K562 (cell line): ENCODE data around the gene YBX2. TPM values are rescaled to one million over a fixed set of nuclear protein-coding genes. Genes with fewer than 3 reads are reported as not detected.
A peak's percentile ranks its signal among the peaks of the same experiment; 100 is the strongest.

Experiments
- ATAC-seq: fragments of 200-7000 bp; cut with Tn5 transposase; 3 replicates; pipeline ENCODE4 v1.9.1; 2020; ENCODE audit warnings: moderate library complexity
- Bru-seq: library from RNA; stranded (reverse); fragments of 400-500 nt; gene quantifications from one replicate; lab custom pipeline; 2021; lab: Mats Ljungman, UMichigan
- BruChase-seq, 2 experiments: library from RNA; stranded (reverse); fragments of 400-500 nt; gene quantifications; one replicate each; lab custom pipeline; 2021; lab: Mats Ljungman, UMichigan
- BruUV-seq: library from RNA; stranded (reverse); fragments of 400-500 nt; replicated peaks from 2 replicates; lab custom pipeline; 2021; lab: Mats Ljungman, UMichigan
- CTCF ChIA-PET: fragments of 300-600 bp; formaldehyde crosslinking; extraction: SDS; loops from one replicate; lab custom pipeline; 2021; ENCODE audit warnings: low intra/inter-chr PET ratio; lab: Yijun Ruan, JAX
- POLR2A ChIA-PET: fragments of 300-600, 350-650 bp; sonication (Branson Sonifier 250); formaldehyde crosslinking; extraction: SDS; loops from one replicate; lab custom pipeline; 2021; ENCODE audit warnings: antibody characterized with exemption, inconsistent platforms; lab: Yijun Ruan, JAX
- DNase-seq, 4 experiments: peaks; one replicate each; pipeline versions ENCODE4 v3.0.0 to v3.0.0-alpha.2; 2011 to 2018; ENCODE audit warnings: low spot score in 3 of 4, mixed read lengths in 3 of 4; ENCODE audit errors: extremely low read depth in 1 of 4
- FAIRE-seq: peaks from 2 replicates; lab custom pipeline; 2011; peaks lifted over from hg19 to GRCh38; lab: Jason Lieb, UNC
- H2AFZ ChIP-seq: 2 replicates; pipeline ENCODE4 v1.6.0; 2011; ENCODE audit warnings: low read depth, low read length, control low read depth, inconsistent platforms
- H3K27ac ChIP-seq: fragments of 200-600 bp; 3 replicates; pipeline ENCODE4 v1.8.0; 2011; ENCODE audit warnings: low read depth, mild to moderate bottlenecking, control low read depth, inconsistent platforms, low read length, moderate library complexity, mixed read lengths; ENCODE audit errors: extremely low read depth
- H3K27me3 ChIP-seq, 2 experiments: fragments of 300-600 bp in 1 of 2; 2 replicates in 1 of 2; 3 replicates in 1 of 2; pipeline versions ENCODE4 v1.6.0 to v1.8.0; 2011; ENCODE audit warnings: inconsistent platforms in 2 of 2, low read length in 2 of 2, mild to moderate bottlenecking in 1 of 2, mixed read lengths in 1 of 2, moderate library complexity in 1 of 2; ENCODE audit not compliant: control insufficient read depth in 2 of 2, insufficient read depth in 2 of 2
- H3K36me3 ChIP-seq: fragments of 300-600 bp; 3 replicates; pipeline ENCODE4 v1.8.0; 2011; ENCODE audit warnings: mild to moderate bottlenecking, low read length, inconsistent platforms; ENCODE audit not compliant: control insufficient read depth, insufficient read depth
- H3K4me1 ChIP-seq, 2 experiments: fragments of 200-600 bp in 1 of 2; replicated peaks in 1 of 2; 2 replicates in 1 of 2; 3 replicates in 1 of 2; pipeline versions ENCODE4 v1.5.1 to v1.8.0; 2011; ENCODE audit warnings: inconsistent platforms in 2 of 2, low read length in 2 of 2, mild to moderate bottlenecking in 1 of 2, mixed read lengths in 1 of 2, moderate library complexity in 1 of 2; ENCODE audit not compliant: control insufficient read depth in 2 of 2, insufficient read depth in 2 of 2
- H3K4me2 ChIP-seq: 2 replicates; pipeline ENCODE4 v1.6.1; 2011; ENCODE audit warnings: low read length, control low read depth, inconsistent platforms, mixed read lengths; ENCODE audit not compliant: insufficient read depth
- H3K4me3 ChIP-seq: fragments of 200-600 bp; sonication (generic), shearing (Covaris generic); 2 replicates; pipeline ENCODE4 v1.5.1; 2016; ENCODE audit warnings: control low read depth, inconsistent platforms
- H3K79me2 ChIP-seq: fragments of 200-600 bp; 3 replicates; pipeline ENCODE4 v1.8.0; 2011; ENCODE audit warnings: low read length, inconsistent platforms; ENCODE audit not compliant: control insufficient read depth, insufficient read depth
- H3K9ac ChIP-seq, 2 experiments: 2 replicates each; pipeline versions ENCODE4 v1.6.0 to v1.6.1; 2011; ENCODE audit warnings: low read depth in 2 of 2, low read length in 2 of 2, control low read depth in 1 of 2, inconsistent platforms in 1 of 2, mild to moderate bottlenecking in 1 of 2, mixed read lengths in 1 of 2; ENCODE audit not compliant: insufficient read depth in 1 of 2
- H3K9me1 ChIP-seq: one replicate; pipeline ENCODE4 v1.6.0; 2011; ENCODE audit warnings: inconsistent platforms, mild to moderate bottlenecking, low read length, moderate library complexity; ENCODE audit not compliant: control insufficient read depth, insufficient read depth
- H3K9me3 ChIP-seq: replicated peaks from 2 replicates; pipeline ENCODE4 v1.5.1; 2011; ENCODE audit warnings: low read depth, low read length, inconsistent platforms; ENCODE audit not compliant: control insufficient read depth, insufficient read depth
- H4K20me1 ChIP-seq: replicated peaks from 2 replicates; pipeline ENCODE4 v1.6.1; 2011; ENCODE audit warnings: low read length, inconsistent platforms, mixed read lengths; ENCODE audit not compliant: control insufficient read depth, insufficient read depth
- KDM5B ChIP-seq: fragments of 200-600 bp; sonication (generic); IDR thresholded peaks from 2 replicates; pipeline ENCODE4 v1.6.1; 2012; ENCODE audit warnings: low read depth, mild to moderate bottlenecking, moderate library complexity, low read length, control low read depth, inconsistent platforms; ENCODE audit not compliant: insufficient replicate concordance
- WGBS: fragments of 100-300 bp; shearing (Covaris generic); methylation state at CpG from one replicate; pipeline ENCODE4 v1.1.6; 2016; ENCODE audit warnings: low coverage, mixed read lengths; ENCODE audit not compliant: insufficient coverage; ENCODE audit errors: missing lambda C conversion rate; 5-methylcytosine and 5-hydroxymethylcytosine counted together
- in situ Hi-C: fragments of 300-500 bp; cut with MboI; formaldehyde crosslinking; loops from 4 replicates; pipeline ENCODE4 v1.15.0; 2018; ENCODE audit warnings: inconsistent platforms, mixed read lengths
- intact Hi-C: fragments of 100-400 bp; cut with micrococcal nuclease; formaldehyde crosslinking; loops from 2 replicates; pipeline ENCODE4 v1.14.2; 2022
- long read RNA-seq, 3 experiments: library from polyadenylated mRNA in 2 of 3; library from RNA in 1 of 3; unstranded in 2 of 3; stranded (forward) in 1 of 3; transcript quantifications; one replicate each; pipeline ENCODE4 v2.0.0, GENCODE V29; 2019 to 2022
- polyA minus RNA-seq, 3 experiments: library from RNA; depleted of rRNA, polyadenylated mRNA; stranded (reverse); fragments of >200 nt; gene quantifications; 2 replicates each; pipeline ENCODE4 v1.2.3, GENCODE V29; 2011
- polyA plus RNA-seq, 8 experiments: library from polyadenylated mRNA; depleted of rRNA in 4 of 8; stranded (reverse) in 5 of 8; unstranded in 3 of 8; fragments of >200 nt; fragmentation: Nextera tagmentation in 2 of 8; fragmentation: Illumina TruSeq in 1 of 8; extraction: Ambion mirVana in 2 of 8; extraction: Trizol in 1 of 8; gene quantifications; 2 replicates each; pipeline versions ENCODE4 v1.2.1 to v1.2.3, GENCODE V29; 2011 to 2014; ENCODE audit warnings: inconsistent platforms in 1 of 8, missing spikeins in 1 of 8
- total RNA-seq, 7 experiments: library from RNA; depleted of rRNA in 6 of 7; stranded (reverse); fragments of >200 nt in 6 of 7; fragmentation: Illumina TruSeq in 2 of 7; extraction: Trizol in 2 of 7; gene quantifications; 2 replicates each; pipeline versions ENCODE4 v1.2.1 to v1.2.3, GENCODE V29; 2011 to 2021; ENCODE audit warnings: low replicate concordance in 1 of 7
- TF ChIP-seq, protein P1 (sequence below): sonication (generic); formaldehyde crosslinking; IDR thresholded peaks from 2 replicates; pipeline ENCODE4 v1.5.0; 2020; ENCODE audit warnings: missing genetic modification reagents

The YBX2 gene
- total RNA-seq (2011; cell fraction: chromatin; rRNA removed; ENCODE audit: low replicate concordance): 0.18 and 0.39 TPM in 2 replicates
- total RNA-seq (2011; cell fraction: nucleolus; rRNA removed): not detected in 2 replicates
- 0.15 TPM in 1 of 2 replicates, not detected in the other for total RNA-seq (2011; cell fraction: nucleoplasm; rRNA removed)
- 0.12 and 0.59 TPM in 2 replicates for total RNA-seq (2014; rRNA removed)
- not detected in 2 replicates for total RNA-seq (2014; rRNA removed; fragmentation: Illumina TruSeq; extraction: Trizol)
- total RNA-seq (2015; rRNA removed; fragmentation: Illumina TruSeq; extraction: Trizol): not detected in 2 replicates
- total RNA-seq (2021): 0.20 and 0.27 TPM in 2 replicates
- polyA plus RNA-seq (2011; rRNA removed): not detected in 2 replicates
- polyA plus RNA-seq (2011; cell fraction: cytosol; rRNA removed): 0.04 and 0.13 TPM in 2 replicates
- polyA plus RNA-seq (2011; cell fraction: nucleus; rRNA removed): 0.17 TPM in 1 of 2 replicates, not detected in the other
- polyA plus RNA-seq (2012): 0.08 TPM in 1 of 2 replicates, not detected in the other
- polyA plus RNA-seq (2014; fragmentation: Illumina TruSeq; extraction: Trizol): not detected in 2 replicates
- not detected for polyA plus RNA-seq (2014; fragmentation: Nextera tagmentation; extraction: Ambion mirVana)
- 0.03 TPM in 1 of 2 replicates, not detected in the other for polyA plus RNA-seq (2014; rRNA removed)
- polyA minus RNA-seq (2011; rRNA and poly(A)+ RNA removed): not detected in 2 replicates
- not detected in 2 replicates for polyA minus RNA-seq (2011; cell fraction: cytosol; rRNA and poly(A)+ RNA removed)
- polyA minus RNA-seq (2011; cell fraction: nucleus; rRNA and poly(A)+ RNA removed): not detected in 2 replicates
- Bru-seq, nascent RNA: not detected
- not detected for BruChase-seq, experiment 1, labeled RNA remaining after a 2-hour chase
- not detected for BruChase-seq, experiment 2, labeled RNA remaining after a 6-hour chase
- long read RNA-seq, experiment 1: 0 reads
- long read RNA-seq, experiment 2: 0 reads
- long read RNA-seq, experiment 3, partial matches to known transcripts: 0 of 2 reads
- long read RNA-seq, experiment 3, other reads (novel, unspliced or antisense): 2 of 2 reads

DNA sequence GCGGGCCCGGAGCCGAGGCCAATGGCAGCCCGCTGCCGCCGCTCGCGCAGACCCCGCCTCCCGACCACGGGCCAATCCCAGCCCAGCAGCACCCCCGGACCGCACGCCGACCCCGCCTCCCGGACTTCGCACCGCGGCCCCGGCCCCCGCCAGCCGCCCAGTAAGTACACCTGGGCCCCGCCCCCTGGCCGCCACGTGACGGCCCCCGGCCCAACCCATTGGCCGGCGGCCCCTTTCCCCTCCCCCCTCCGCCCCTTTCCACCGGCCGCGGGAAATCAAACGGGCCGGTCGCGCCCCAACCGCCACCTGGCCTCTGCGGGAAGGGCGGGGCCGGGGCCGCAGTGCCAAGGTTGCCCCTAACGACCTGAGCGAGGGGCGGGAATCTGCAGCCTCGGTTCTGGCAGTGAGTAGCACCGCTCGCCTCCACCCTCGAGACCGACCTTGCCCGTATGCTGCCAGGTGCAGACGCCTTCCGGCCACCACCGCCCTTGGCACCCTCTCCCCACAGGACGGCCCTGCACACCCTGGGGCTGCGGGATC is at the start of gene YBX2:
TSS of gene YBX2 (minus strand) at position 26 of the 540 bp plus-strand sequence. CDS start 139 bp downstream, outside the sequence.
- FAIRE-seq: no peak
- BruUV-seq: no TSS peak
- Histone ChIP-seq H4K20me1 (no peaks in the 10 kb centered on the region), H3K4me1 (peaks cover 17 to 47% of the 10 kb centered on the region in 2 experiments), H3K9ac (peak within 1 kb of the TSS in 1 of 2 experiments; percentile 74; a peak in 2 of 4 replicates), H3K9me1 (no peaks in the 10 kb centered on the region)
- no peak for TF ChIP-seq KDM5B
- TF ChIP-seq, protein P1, sequence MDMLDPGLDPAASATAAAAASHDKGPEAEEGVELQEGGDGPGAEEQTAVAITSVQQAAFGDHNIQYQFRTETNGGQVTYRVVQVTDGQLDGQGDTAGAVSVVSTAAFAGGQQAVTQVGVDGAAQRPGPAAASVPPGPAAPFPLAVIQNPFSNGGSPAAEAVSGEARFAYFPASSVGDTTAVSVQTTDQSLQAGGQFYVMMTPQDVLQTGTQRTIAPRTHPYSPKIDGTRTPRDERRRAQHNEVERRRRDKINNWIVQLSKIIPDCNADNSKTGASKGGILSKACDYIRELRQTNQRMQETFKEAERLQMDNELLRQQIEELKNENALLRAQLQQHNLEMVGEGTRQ (CRISPR knock-in tag): peak; percentile 39; the same call in 1 of the 2 replicates
- TF ChIP-seq, all 486 proteins: peak for 1
- Histone ChIP-seq H3K4me2 (peak within 1 kb of the TSS; percentile 6; the same call in 1 of the 2 replicates), H3K27me3 (no peaks in the 10 kb centered on the region), H3K36me3 (no peaks in the 10 kb centered on the region), H3K27ac (no peak within 1 kb of the TSS), H3K9me3 (no peaks in the 10 kb centered on the region), H2AFZ (no peak within 1 kb of the TSS), H3K4me3 (no peak within 1 kb of the TSS), H3K79me2 (no peaks in the 10 kb centered on the region)
- ChIA-PET POLR2A (no interaction called here), CTCF (interaction anchor here (2.5 kb wide), 1 partner anchor 14 kb away, joined by 19 read pairs; the partner anchor contains the start of gene SLC2A4)
- in situ Hi-C loops (no loop called here), intact Hi-C loops (loop anchor here (5.0 kb wide), 1 partner anchor 242 kb away; no protein-coding TSS in a partner anchor)
- WGBS: no CpG with 5 or more reads among the region's 57 CpGs
- DNase-seq (peak in 3 of 4 experiments; percentile 35 to 62 (median 42)), ATAC-seq (no peak)
